GM19240 (cell line): ENCODE results near the gene ADARB2.
"Not testable (repeated sequence)": the region's sequence is repeated elsewhere in the genome, so short reads cannot be mapped to it uniquely, and the experiment has no call there.

Experiments
- DNase-seq: peaks from one replicate; pipeline ENCODE4 v3.0.0; 2011; ENCODE audit warnings: low spot score; ENCODE audit not compliant: insufficient read length

ADARB2 gene

DNA sequence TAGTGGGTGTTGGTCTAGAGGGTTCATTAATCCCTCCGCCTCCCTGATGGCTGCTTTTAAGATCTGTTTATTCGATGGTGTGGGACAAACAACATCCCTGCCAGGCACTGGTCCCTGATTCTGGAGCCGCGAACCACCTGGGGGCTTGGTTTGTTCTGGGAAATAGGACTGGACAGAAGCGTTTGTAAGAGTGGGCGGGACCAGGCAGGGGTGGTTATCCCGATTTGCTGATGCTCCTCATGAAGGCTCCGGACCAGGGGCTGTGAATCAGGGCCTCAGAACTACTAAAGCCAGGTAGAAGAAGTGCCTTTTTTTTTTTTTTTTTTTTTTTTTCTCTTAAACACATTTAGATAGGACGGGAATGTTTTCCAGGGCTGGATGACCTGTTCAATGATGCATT, 407.7 kb downstream of the ADARB2 start:
- no peak for DNase-seq

DNA sequence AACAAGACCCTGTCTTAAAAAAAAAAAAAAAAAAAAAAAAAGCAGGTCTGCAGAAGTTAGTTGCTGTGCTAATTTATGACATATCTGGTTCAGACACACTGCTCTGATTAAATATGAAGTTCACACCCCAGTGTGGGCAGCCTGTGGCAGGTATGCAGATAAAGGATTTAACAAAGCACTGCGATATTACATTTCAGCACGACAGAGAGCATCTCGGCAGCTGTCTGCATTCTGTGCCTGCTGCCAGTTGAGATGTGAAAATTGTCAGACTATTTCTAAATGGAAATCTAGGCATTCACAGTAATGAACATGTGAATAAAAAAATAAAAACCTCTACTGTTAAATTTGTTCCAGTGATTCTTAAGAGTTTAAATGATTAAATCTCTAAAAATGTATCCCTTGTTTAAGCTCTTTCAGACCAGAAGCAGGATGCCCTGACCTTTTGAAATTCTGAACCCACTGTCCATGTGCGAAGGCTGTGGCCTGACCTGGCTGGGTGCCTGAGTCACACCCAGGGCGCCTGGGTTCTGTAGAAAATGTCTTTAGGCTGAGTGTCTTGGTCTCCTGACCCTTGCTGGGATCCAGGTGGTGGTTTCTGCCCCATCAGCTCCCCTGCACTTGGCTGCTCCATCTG, 408.2 kb downstream of the ADARB2 start:
- no peak for DNase-seq

DNA sequence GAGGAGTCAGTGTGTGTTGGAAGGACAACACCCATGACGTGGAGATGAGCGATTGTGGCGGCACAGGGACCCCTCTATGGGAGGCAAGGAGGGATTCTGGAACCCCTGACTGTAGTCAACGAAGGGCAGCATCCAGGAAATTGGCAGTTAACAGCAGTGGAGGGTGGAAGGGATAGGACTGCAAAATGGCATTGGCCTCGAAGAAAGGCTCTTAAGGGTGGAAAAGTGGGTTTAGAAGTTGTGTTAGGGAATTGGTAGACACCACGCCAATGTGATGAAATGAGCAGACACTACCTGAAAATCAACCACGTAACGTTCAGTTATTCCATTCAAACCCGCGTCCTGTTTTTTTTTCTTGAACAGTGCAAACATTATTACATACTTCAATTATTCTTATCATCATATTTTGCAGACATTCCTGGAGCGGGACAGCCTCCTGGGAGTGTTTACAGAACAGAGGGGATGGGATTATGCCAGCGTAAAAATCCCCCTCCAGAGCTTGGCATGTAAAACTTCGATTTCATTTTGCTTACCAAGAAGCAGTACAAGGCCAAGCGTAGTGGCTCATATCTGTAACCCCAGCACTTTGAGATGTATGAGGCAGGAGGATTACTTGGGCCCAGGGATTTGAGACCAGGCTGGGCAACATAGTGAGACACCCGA, 409.0 kb downstream of the ADARB2 start:
- DNase-seq = no peak

DNA sequence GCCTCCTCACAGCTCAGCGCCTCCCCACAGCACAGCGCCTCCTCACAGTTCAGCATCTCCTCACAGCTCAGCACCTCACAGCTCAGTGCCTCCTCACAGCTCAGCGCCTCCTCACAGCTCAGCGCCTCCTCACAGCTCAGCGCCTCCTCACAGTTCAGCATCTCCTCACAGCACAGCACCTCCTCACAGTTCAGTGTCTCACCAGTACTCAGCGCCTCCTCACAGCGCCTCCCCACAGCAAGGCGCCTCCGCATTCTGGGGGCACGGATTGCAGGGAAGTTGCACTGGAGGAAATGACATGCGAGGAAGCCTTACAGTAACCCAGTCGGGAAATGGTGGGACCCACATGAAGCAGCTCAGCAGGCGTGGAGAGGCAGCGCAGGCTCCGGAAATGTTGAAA, 409.6 kb downstream of the ADARB2 start:
- no peak for DNase-seq

DNA sequence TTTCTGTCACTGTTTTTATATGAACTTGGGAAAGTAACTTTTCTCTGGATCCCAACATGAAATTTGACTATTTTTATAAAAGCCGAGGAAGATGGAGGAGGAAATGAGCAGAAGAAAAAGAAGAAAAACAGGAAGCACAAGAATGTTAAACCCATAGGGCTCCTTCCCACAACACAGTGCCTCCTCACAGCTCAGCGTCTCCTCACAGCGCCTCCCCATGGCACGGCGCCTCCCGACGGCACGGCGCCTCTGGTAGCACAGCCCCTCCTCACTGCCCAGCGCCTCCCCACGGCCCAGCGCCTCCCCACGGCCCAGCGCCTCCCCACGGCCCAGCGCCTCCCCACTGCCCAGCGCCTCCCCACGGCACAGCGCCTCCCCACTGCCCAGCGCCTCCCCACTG, 410.8 kb downstream of the ADARB2 start:
- not testable (repeated sequence) for DNase-seq

DNA sequence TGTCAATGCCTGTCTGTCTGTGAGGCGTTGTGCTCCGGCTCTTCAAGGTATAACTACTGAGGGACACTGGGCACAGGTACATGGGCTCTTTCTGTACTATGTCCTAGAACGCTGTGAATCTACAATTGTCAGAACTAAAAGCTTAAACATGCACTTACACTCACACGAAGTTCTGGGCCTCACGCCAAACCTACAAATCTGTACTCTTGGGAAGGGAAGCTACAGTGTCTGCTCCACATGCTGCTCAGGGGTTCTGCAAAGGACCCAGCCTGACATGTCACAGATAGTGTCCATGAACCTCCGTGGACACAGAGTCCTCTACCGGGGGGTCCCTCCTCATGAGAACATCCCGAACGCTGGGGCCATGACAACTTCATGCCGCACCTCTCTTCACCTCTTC, 412.4 kb downstream of the ADARB2 start:
- DNase-seq = no peak

DNA sequence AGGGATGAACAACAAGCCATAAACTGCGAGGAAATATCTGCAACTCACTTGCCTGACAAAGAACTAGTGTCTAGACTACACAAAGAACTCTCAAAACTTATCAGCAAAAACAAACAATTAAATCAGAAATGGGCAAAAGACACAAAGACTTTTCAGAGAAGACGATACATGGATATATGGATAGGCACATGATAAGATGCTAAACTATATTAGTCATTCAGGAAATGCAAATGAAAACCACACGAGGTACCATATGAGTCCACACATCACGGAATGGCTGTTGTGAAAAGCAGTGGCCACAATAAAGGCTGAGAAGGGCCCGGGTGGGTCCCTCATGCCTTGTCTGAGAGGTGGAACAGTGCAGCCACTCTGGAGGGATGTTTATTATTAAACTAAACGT, 413.4 kb downstream of the ADARB2 start:
- no peak for DNase-seq

DNA sequence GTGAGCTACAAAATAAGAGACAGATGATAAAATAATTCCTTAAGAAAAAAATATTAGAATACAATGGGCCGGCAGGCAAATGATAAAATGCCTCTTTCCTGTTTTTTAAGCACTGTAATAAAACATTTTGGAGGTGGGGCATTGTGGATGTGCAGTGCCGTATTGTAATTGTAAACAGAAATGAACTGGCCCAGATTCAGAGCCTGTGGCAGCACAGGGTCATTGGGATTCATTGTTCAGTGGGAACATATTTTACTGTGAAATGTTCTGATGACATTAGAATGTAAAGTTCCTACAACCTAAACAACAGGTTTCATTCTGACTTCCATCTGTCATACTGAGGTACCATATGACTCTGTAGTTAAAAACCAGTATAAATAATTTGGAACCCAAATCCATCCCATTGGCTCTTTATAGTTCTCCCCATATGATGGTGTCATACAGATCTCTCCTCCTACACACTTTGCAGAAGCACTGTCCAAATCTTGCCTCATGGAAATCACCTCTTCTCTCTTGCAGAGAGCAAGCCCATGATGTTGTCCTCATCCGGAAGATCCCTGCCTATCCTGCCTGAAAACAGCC, 416.5 kb downstream of the ADARB2 start:
- DNase-seq = no peak

DNA sequence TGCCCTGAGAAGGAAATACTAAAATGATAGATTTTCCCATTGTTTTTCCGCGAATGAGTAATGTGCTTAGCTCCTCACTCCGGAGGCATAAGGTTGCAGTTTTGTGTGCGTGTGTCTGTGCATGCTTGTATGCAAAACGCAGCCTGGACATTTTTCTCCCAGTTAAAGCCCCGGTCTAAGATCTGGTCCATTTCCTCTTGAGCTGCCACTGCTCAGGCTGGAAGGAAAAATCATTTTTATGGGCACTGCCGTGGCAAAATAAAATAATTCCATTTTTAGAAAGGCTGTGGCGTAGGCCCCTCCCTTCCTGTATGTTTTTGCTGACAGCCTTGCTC, 420.5 kb downstream of the ADARB2 start:
- DNase-seq = no peak

DNA sequence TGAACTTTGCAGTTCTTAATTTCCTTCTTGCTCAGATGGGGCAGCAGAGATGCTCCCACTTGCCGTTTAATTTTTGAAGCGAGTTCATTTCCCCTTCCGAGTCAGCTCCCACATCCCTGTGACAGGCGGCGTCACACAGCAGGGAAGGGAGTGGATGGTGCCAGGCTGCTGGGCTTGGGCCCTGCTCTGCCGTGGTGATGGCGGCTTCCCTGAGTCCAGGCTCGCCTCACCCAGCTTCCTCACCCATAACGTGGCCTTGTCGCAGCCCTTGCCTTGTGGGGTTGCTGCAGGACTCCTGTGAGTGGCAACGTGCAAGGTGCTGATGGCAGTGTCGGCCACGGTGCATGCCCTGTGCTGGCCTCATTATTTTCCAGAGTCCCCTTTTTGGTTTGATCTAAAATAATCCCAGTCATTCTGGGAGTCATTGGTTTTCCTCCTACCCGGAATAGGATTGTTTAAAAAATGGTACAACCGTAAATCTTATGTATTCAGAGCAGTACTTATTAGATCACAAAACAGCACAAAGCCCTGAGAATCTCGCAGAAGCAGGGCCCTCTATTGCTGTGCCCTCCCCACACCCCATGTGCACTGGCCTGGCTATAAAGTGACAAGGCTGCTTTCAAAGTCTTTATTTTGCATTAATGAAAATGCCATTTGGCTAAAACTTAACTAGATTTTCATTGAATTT, 421.1 kb downstream of the ADARB2 start:
- no peak for DNase-seq

DNA sequence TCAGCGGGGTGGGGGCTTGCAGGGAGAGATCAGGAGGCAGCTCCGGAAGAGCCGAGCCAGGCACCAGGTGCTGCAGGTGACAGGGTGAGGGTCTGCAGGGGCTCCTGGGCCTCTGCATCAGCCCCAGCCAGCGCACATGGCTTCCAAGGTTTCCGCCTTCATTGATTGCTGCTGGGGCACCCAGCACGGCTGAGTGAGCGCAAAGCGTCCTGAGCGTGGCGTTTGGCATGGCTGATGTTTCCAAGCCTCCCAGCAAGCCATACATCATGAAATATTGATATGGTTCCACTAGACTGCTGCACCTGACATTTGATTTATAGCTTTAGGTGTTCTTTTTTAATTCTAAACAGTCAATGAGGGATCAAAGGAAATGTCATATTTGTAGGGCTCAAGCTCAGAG, 422.1 kb downstream of the ADARB2 start:
- DNase-seq = no peak

DNA sequence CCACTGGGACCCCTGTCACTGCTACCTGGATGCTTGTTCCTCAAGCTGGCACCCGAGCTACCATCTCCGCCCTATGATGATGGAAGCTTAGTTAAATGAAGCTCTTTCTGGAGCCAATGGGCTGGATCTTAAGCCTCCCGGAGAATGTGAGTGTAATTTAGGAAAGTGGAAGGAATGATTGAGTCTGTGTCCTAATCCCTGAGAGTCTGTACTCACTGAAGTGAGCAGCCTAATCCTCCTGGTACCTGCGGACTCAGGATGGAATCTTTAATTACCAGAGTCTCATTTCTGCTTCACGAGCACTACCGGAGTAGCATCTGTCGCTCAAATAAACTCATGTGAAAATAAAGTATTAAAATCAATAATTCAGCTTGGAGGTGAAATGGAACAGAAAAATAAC, 425.6 kb downstream of the ADARB2 start:
- DNase-seq = no peak

DNA sequence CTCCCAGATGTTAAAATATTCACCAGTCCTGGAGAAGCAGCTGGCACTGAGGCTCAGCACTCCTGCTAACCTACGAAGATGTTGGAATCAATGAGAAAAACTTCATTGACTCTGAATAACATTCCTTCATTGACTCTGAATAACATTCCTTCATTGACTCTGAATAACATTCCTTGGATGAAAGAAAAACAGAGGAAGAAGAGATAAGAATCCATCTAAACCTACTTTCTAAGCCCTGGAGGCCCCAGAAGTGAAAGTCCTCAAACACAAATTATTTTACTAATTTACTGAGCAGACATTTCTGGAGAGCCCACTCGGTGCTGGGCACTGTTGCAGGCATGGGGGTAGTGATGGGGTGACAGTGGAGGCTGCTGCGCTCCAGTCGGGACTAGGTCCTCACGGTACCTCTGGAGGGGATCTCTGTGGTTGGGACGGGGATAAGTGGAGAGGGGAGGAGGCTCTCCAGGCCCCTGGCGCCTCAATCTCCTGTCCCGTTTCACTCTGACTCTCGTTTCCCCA, 427.0 kb downstream of the ADARB2 start:
- DNase-seq = no peak

DNA sequence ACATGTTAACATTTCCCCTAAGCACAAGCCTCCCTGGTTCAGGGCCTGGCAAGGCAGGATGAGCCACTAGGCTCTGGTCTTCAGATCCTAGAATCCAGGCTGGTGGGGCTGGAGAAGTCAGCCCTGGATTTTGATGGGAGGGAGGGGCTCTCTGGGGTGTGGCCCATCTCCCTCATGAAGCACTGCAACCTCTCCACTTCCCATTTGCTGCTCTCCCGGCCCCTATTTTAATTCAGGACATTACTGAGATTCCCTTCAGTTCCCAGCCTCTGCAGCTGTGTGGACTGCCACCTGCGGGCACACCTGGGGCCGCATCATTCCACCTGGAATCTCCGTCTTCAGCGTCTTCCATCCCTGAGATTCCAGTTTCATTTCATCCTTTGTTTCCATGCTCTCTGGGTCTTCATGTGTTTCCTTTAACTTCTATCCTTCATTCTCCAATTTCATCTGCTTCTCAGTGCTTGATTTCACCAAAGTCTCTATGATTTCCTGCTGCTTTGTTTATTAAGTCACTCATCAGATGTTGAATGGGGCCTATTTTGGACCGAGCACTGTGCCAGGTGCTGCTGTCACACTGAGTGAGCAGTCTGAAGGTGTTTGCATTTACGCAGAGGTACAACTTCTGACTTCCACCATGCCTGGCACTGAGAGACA, 427.6 kb downstream of the ADARB2 start:
- DNase-seq = no peak

DNA sequence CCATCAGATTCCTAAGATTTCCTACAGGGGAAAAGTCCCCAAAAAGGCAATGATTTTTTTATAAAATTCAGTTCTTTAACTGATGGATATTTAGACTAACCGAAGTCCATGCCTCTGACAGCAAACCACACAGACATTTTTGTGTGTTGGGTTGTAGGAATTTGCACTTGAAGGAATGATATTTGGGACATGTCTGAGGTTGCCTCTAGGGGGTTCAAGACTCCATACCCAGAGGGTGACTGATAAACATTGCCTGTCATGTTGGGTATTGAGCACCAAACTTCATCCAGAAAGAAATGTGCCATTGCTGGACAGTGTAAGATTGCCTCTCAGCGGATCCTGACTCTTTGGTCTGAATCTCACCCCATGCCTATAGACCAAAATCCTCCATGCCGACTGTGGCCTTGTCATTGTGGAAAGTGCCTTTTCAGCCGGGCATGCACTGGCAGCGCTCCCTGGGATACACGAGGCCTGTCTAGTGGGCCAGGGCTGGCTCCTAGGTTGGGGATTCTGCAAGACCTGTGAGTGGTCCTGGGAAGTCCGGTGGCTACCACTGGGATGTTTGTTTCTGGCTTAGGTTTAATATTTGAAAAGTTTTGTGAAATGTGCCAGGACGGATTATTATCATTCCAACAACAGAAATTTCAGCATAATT, 428.2 kb downstream of the ADARB2 start:
- DNase-seq = no peak

DNA sequence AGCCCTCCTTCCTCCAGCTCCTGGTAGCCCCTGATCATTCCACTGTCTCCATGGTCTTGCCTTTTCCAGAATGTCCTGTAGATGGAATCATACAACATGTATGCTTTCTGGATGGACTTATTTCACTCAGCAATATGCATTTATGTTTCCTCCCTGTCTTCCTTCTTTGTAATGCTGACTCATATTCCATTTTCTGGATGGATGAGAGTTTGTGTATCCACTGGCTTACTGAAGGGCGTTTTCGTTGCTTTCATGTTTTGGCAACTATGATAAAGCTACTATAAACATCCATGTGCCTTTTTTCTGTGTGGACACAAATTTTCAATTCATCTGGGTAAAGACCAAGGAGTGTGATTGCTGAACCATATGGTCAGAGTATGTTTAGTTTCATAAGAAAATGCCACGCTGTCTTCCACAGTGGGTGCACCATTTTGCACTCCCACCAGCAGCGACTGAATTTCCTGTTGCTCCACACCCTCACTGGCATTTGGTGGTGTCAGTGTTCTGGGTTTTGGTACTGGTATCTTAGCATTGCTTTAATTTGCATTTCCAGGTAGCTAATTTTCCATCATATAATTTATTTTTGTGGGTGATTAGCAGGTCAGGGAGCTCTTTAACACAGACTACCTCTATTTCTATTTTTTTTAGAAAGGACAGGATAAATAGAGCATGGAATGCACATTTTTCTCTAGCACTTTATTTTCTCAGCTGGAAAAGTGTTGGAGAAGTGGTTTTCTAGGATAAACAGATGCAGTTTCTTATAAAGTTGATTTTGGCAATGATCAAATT, 429.0 kb downstream of the ADARB2 start:
- no peak for DNase-seq

DNA sequence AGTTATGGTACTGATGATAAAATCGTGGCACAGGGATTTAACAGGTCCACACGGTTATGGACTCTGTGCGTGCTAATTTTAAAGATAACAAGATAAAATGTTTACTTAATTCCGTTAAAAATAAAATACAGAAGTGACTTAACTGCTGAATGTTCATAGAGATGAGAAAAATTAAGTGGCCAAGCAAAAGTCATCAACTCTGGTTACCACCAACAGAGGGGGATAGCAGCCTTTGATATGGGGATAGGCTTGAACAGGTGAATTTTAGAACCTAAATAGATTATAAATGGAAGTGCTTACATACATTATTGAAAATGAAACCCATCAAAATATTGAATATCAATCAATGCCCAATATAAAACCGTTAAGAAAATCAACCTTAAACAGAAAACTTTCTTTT, 436.2 kb downstream of the ADARB2 start:
- DNase-seq = no peak

DNA sequence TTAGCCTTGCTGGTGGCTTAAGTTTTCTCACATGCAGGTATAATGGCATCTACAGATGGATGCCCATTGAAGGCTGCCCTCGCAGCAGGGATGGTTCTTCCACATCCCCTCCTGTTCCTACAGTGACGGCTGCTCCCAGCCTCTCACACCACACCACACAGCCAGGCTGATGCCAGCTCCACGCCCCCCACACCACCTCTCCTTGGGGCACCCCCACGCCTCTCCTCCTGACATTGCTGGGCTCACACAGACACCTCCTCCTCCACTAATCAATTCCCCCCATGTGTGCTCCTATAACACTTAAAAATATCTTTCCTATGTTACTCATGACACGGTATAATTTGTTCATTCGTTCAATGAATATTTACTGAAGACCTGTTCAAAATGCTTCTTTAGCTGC, 437.1 kb downstream of the ADARB2 start:
- DNase-seq = no peak

DNA sequence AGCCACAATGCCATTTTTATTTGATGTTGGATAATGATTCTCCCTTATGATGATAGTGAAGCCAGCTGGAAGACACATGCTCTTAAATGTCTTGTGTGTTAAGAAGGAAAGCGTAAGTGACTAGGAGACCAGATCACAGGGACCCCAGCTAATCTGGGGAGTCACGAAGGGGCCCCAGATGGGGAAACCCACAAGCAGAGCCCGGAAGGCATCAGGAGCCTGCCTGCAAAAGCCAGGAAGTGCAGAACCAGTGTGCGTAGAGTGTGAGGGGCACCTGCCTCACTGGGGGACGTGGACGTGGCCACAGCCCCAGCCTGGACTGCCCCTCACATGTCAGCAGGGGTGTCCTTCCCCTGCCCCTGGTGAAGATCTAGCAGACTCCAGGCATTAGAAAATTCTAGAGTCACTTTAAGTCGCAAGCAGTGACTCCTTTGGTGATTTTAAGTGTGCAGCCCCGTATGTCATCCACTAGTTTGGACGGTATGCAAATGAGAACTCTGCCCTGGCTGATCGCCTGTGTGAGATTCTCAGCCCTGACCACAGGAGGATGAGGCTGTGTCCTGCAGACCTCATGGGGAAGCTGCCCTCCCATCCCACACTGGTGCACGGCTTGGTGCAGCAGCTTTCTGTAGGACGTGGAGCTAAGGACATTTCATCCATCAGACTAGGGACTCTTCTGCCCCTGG, 438.1 kb downstream of the ADARB2 start:
- DNase-seq = no peak
